ENCODE data around the gene SCAF8.
A peak's percentile ranks its signal among the peaks of the same experiment; 100 is the strongest.

SCAF8 gene

DNA sequence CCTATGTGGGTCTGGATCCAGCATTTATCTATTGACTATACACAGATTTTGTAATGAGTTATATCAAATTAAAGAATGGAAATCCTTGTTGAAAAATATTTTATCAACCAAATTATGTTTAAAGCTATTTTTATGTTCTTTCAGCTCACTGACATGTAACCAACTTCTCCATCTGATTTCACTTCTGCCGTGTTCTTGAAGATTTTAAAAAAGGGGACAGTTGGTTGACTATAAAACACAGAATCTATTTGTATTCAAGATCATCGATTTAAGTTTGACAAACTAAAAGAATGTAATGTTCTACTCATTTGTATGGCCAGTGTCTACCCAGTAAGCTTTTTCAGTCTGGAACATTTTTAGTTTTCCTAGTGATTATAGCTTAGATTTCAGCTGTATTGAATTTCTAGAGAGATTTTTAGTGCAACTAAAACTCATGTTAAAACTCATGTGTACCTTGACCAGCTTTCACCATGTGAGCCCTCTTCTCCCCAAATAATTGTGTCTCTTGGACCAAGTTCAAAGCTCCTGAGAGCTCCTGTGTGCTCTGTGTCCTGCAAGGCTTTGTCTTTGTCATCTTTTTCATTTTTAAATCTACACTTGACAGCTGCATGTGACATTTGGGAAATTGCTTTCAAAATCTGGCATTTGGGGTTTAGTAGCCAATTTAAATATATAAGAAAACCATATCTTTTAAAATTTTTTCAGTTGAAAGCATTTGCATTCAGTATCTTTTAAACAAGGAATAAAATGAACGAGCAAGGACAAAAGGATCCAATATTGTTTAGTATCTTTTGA is 143.5 kb downstream of the SCAF8 start (continued):
- TF ChIP-seq, protein P1, sequence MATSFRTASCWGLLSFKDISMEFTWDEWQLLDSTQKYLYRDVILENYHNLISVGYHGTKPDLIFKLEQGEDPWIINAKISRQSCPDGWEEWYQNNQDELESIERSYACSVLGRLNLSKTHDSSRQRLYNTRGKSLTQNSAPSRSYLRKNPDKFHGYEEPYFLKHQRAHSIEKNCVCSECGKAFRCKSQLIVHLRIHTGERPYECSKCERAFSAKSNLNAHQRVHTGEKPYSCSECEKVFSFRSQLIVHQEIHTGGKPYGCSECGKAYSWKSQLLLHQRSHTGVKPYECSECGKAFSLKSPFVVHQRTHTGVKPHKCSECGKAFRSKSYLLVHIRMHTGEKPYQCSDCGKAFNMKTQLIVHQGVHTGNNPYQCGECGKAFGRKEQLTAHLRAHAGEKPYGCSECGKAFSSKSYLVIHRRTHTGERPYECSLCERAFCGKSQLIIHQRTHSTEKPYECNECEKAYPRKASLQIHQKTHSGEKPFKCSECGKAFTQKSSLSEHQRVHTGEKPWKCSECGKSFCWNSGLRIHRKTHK (tag by site-specific recombination; IDR thresholded peaks at IDR 0.05), result no peak
- TF ChIP-seq, protein P2, sequence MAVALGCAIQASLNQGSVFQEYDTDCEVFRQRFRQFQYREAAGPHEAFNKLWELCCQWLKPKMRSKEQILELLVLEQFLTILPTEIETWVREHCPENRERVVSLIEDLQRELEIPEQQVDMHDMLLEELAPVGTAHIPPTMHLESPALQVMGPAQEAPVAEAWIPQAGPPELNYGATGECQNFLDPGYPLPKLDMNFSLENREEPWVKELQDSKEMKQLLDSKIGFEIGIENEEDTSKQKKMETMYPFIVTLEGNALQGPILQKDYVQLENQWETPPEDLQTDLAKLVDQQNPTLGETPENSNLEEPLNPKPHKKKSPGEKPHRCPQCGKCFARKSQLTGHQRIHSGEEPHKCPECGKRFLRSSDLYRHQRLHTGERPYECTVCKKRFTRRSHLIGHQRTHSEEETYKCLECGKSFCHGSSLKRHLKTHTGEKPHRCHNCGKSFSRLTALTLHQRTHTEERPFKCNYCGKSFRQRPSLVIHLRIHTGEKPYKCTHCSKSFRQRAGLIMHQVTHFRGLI (tag by site-specific recombination; IDR thresholded peaks at IDR 0.05), result no peak
- TF ChIP-seq ZNF76 (tag by site-specific recombination; IDR thresholded peaks at IDR 0.05; ENCODE audit: borderline replicate concordance, low read depth) (no peak), SP2 (tag by site-specific recombination; IDR thresholded peaks at IDR 0.05) (no peak)
- TF ChIP-seq, protein P3, sequence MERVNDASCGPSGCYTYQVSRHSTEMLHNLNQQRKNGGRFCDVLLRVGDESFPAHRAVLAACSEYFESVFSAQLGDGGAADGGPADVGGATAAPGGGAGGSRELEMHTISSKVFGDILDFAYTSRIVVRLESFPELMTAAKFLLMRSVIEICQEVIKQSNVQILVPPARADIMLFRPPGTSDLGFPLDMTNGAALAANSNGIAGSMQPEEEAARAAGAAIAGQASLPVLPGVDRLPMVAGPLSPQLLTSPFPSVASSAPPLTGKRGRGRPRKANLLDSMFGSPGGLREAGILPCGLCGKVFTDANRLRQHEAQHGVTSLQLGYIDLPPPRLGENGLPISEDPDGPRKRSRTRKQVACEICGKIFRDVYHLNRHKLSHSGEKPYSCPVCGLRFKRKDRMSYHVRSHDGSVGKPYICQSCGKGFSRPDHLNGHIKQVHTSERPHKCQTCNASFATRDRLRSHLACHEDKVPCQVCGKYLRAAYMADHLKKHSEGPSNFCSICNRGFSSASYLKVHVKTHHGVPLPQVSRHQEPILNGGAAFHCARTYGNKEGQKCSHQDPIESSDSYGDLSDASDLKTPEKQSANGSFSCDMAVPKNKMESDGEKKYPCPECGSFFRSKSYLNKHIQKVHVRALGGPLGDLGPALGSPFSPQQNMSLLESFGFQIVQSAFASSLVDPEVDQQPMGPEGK (tag by site-specific recombination; IDR thresholded peaks at IDR 0.05), result no peak

DNA sequence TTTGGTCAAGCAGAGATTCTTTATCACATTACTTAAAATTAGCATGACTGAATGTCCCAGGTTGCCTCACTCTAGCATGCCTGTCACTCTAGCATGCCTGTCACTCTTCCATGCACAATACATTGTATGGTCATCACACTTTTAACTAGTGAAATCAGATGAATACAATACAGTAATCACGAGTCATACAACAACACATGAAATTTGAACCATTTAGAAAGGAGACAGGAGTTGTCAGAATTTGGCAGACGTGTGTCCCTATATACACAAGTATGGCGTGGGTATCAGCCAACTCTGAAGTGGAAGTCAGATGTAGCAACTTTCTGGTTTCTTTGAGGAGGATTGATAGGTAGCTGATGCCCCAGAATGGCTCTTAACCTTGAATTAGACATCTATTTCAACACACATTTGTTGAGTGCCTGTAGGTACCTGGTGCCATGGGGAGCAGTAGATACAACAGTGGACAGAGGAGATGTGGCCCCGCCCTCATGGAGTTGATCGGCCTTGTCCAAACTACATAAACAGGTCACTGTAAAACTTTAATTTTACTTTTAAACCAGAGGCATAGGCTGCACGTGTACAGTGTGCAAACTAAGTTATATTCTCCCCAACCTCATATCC is 145.8 kb downstream of the SCAF8 start:
- ChIA-PET CTCF (no interaction called here), POLR2A (no interaction called here)
- Histone ChIP-seq H3K9me3 (ENCODE audit: control insufficient read depth, insufficient read depth, low read depth, low read length) (no peaks in the 10 kb centered on the region), H3K4me1 (ENCODE audit: control insufficient read depth, insufficient read depth, low read length) (peaks cover 3% of the 10 kb centered on the region; the same call in 1 of the 2 replicates), H3K4me3 (ENCODE audit: low read depth, low read length) (no peak overlapping the region), H3K27ac (ENCODE audit: extremely low read depth, low read depth, low read length) (no peak overlapping the region), H3K36me3 (ENCODE audit: control insufficient read depth in 2 of 2, insufficient read depth in 1 of 2, low read length in 2 of 2) (peaks cover 0 to 6% of the 10 kb centered on the region in 2 experiments; a peak in 1 of 3 replicates)
- TF ChIP-seq ZNF175 (tag by site-specific recombination; IDR thresholded peaks at IDR 0.05) (no peak), ZNF610 (tag by site-specific recombination; IDR thresholded peaks at IDR 0.05; ENCODE audit: borderline replicate concordance) (peak; percentile 77; the same call in 1 of the 2 replicates)

DNA sequence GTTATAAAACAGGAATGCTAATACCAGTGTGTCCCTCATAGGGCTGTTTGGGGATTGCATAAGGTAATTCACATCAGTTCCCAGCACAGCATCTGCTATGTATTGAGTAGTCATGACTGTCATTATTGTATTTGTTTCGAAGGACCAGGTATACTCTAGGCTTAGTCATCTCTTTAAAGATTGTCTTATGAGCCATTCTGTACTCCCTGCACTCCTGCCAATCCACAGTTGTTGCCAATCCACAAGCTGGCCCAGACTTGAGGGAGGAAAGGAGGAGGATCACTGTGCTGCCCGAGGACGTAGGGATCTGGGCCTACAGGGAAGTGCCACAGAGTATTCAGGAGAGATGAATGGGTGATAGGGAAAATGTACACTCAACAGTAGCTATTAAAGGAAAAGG is 148.9 kb downstream of the SCAF8 start:
- CTCF ChIA-PET, result interaction anchor here (0.7 to 1.7 kb wide), 2 partner anchors 14 to 26 kb away, joined by 3 to 8 read pairs; no protein-coding TSS in a partner anchor
- POLR2A ChIA-PET, result no interaction called here

More for the DNA sequence above, 148.9 kb downstream of the SCAF8 start:
- H3K4me3 ChIP-seq (ENCODE audit: low read depth, low read length), result no peak overlapping the region
- TF ChIP-seq ZNF623 (tag by site-specific recombination; IDR thresholded peaks at IDR 0.05), result no peak
- H3K4me1 ChIP-seq (ENCODE audit: control insufficient read depth, insufficient read depth, low read length), result no peaks in the 10 kb centered on the region
- no peaks in the 10 kb centered on the region for H3K9me3 ChIP-seq (ENCODE audit: control insufficient read depth, insufficient read depth, low read depth, low read length)
- peaks cover 0 to 6% of the 10 kb centered on the region in 2 experiments; a peak in 1 of 3 replicates for H3K36me3 ChIP-seq (ENCODE audit: control insufficient read depth in 2 of 2, insufficient read depth in 1 of 2, low read length in 2 of 2)
- no peak overlapping the region for H3K27ac ChIP-seq (ENCODE audit: extremely low read depth, low read depth, low read length)

Data from HEK293 (cell line).